ENCODE results near the gene ANKRD12.

DNA sequence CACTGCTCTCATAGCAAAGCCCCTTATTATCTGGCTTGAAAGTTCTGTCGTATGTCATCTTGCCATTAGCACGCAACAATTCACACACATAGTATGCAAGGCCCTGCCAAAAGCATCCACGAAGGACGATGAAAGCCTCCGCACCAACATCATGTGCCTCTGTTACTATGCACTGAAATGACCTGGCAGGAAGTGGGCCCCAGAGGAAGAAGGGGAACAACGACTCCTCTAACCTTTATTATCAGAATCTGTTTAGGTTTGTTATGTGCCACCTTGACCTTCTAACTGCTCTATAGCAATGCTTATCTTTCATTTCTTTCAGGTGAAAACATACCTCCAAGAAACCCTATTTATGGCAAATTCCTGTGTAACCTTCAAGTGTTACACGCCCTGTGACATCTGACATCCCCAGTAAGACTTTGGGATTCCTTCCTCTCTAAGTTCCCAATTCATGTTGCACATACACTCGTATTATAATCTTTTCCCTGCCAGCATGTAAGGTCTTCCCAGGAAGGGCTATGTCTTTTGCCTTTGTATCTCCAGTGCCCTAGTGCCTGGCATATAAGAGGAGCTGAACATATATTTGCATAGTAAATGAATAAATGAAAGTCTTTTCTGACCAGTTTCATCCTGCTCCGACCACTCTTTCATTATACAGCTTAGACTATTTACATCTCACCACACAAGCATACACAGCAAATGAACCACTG, 41.1 kb upstream of the ANKRD12 start:
- peak; percentile 64; the same call in 1 of the 2 replicates for TF ChIP-seq POLR2A (IDR thresholded peaks at IDR 0.05; ENCODE audit: low read depth, low read length)
- peak; percentile 67; the same call in 1 of the 2 replicates for TF ChIP-seq POLR2AphosphoS5 (IDR thresholded peaks at IDR 0.05; ENCODE audit: low read depth, low read length)

Measured in GM12892 (cell line).